ENCODE results near the gene TLR9.

GRCh38 chr3:52230889-52231499 is 5.5 kb upstream of the TLR9 start:
- TF ChIP-seq CTCF (IDR thresholded peaks at IDR 0.05): no peak
- TF ChIP-seq POLR2A (IDR thresholded peaks at IDR 0.05): no peak

Measured in uterus (tissue), 2 donors.